Effector memory CD8-positive, alpha-beta T cell (primary cell): ENCODE data around the gene PPM1H.
"Not testable (repeated sequence)": the region's sequence is repeated elsewhere in the genome, so short reads cannot be mapped to it uniquely, and the experiment has no call there.

Experiments used
- ATAC-seq: fragments of 150-1000 bp; cut with Tn5 transposase; replicated peaks from 2 replicates; pipeline ENCODE4 v1.10.0; 2021; ENCODE audit warnings: mild to moderate bottlenecking, moderate library complexity
- DNase-seq, 3 experiments: peaks; one replicate each; pipeline ENCODE4 v3.0.0; 2021
- H3K27ac Mint-ChIP-seq, 2 donors: one replicate each; pipeline ENCODE4 v1.8.0; 2022; ENCODE audit warnings: mild to moderate bottlenecking in 2 of 2, mixed read lengths in 2 of 2, moderate library complexity in 2 of 2
- H3K27me3 Mint-ChIP-seq, 2 donors: one replicate each; pipeline ENCODE4 v1.8.0; 2022; ENCODE audit warnings: mixed read lengths in 2 of 2
- H3K36me3 Mint-ChIP-seq: one replicate; pipeline ENCODE4 v1.8.0; 2022; ENCODE audit warnings: mild to moderate bottlenecking, moderate library complexity, mixed read lengths; ENCODE audit not compliant: insufficient read depth
- H3K4me1 Mint-ChIP-seq, 2 donors: one replicate each; pipeline ENCODE4 v1.8.0; 2022; ENCODE audit warnings: low read depth in 2 of 2, mixed read lengths in 2 of 2
- H3K4me3 Mint-ChIP-seq, 2 donors: one replicate each; pipeline ENCODE4 v1.8.0; 2022; ENCODE audit warnings: mild to moderate bottlenecking in 2 of 2, mixed read lengths in 2 of 2, moderate library complexity in 2 of 2
- H3K9me3 Mint-ChIP-seq, 2 donors: one replicate each; pipeline ENCODE4 v1.8.0; 2022; ENCODE audit warnings: mixed read lengths in 2 of 2
- total RNA-seq, 9 experiments: gene quantifications; one replicate each; lab custom pipeline; 2026; lab: John Stamatoyannopoulos, UW

PPM1H gene, protein sequence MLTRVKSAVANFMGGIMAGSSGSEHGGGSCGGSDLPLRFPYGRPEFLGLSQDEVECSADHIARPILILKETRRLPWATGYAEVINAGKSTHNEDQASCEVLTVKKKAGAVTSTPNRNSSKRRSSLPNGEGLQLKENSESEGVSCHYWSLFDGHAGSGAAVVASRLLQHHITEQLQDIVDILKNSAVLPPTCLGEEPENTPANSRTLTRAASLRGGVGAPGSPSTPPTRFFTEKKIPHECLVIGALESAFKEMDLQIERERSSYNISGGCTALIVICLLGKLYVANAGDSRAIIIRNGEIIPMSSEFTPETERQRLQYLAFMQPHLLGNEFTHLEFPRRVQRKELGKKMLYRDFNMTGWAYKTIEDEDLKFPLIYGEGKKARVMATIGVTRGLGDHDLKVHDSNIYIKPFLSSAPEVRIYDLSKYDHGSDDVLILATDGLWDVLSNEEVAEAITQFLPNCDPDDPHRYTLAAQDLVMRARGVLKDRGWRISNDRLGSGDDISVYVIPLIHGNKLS
- 0 to 1.4 (median 0) reads per million in 9 experiments for total RNA-seq

DNA sequence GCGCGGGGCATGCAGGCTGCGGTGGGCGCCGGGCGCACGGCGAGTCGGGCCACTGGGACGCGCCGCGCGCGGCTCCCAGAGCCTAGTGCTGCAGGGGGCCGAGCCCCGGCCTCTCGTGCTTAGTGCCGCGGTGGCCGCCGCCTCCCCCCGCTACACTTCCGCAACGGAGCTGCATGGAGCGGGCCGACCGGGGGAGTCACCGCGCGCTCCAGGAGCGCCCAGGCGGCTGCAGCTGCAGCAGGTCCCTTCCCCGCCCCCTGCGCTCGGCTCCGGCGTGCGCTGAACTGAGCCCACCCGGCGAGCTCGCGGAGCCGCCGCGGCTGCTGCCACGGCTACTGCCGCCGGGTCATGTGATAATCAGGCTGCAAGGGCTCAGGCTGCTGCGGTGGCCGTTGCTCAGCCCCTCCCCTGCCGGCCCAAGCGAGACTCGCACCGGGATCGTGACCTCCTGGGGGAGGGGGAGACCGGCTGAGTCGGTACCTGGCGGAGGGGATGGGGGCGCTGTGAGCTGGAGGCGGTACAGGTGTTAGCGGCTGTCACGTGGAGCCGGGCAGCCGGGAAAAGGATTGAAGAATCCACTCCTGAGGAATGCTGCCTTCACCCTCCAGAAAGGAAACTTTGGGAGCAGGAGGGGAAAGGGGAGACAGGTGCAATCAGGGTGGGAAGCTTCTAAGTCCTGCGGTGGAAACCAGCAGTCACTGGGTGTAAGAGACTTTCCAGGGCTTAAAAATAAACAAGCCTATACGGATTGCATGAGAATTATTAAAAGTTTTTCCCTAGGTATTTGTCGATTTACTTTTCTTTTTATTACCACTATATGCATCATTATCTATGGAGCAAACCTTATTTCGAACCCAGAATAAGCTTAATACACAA is at the start of gene PPM1H:
Gene PPM1H, minus strand, starts transcription at position 352 of the 876 bp plus-strand sequence. CDS start 414 bp downstream, outside the sequence.
- H3K9me3 Mint-ChIP-seq, result no peaks in the 10 kb centered on the region
- peak within 1 kb of the TSS; percentile 78 for H3K4me3 Mint-ChIP-seq
- H3K27me3 Mint-ChIP-seq, result peaks cover 40 to 53% of the 10 kb centered on the region in 2 donors
- ATAC-seq, result peak; percentile 60
- no peak within 1 kb of the TSS for H3K27ac Mint-ChIP-seq
- peaks cover 11 to 13% of the 10 kb centered on the region in 2 donors for H3K4me1 Mint-ChIP-seq
- DNase-seq, result no peak
- no peaks in the 10 kb centered on the region for H3K36me3 Mint-ChIP-seq

DNA sequence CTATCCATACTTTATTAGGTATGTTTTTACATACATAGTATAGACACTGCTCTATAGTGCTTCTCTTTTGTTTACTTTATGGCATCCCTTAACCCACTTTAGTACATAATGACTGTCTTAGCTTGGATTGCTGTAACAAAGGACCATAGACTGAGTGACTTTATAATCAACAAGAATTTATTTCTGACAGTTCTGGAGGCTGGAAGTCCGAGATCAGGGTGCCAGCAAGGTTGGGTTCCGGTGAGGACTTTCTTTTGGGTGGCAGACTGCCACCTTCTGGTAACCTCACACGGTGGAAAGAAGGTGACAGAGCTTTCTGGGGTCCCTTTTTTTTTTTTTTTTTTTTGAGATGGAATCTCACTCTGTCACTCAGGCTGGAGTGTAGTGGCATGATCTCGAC is 48.6 kb upstream of the PPM1H start:
- H3K4me1 Mint-ChIP-seq, result no peaks in the 10 kb centered on the region
- no peaks in the 10 kb centered on the region for H3K36me3 Mint-ChIP-seq
- DNase-seq, result no peak
- H3K27ac Mint-ChIP-seq, result no peak overlapping the region
- H3K4me3 Mint-ChIP-seq, result no peak overlapping the region
- no peaks in the 10 kb centered on the region for H3K27me3 Mint-ChIP-seq
- H3K9me3 Mint-ChIP-seq, result no peaks in the 10 kb centered on the region
- ATAC-seq, result no peak

DNA sequence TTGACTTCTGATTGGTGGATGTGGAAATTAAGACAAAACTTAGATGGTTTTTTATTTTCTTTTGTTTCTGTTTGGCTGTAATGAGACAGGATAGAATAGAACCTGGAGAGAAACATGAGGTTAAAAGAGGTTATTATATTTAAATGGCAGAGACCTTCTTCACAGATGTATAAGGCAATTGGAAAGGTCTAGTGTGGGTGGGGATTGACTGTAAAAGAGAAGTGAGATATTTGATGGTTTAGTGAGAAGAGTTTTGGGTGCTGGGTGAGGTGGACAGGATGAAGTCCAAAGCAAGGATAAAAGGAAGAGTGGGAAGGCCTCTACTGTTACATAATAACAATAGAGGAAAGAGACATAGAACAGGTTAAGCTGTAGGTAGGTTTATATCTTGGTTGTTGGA is 43.8 kb upstream of the PPM1H start:
- H3K27me3 Mint-ChIP-seq, result no peaks in the 10 kb centered on the region
- no peaks in the 10 kb centered on the region for H3K9me3 Mint-ChIP-seq
- no peak overlapping the region for H3K27ac Mint-ChIP-seq
- H3K4me3 Mint-ChIP-seq, result no peak overlapping the region
- no peak for DNase-seq
- H3K36me3 Mint-ChIP-seq, result no peaks in the 10 kb centered on the region
- H3K4me1 Mint-ChIP-seq, result no peaks in the 10 kb centered on the region
- ATAC-seq, result no peak

DNA sequence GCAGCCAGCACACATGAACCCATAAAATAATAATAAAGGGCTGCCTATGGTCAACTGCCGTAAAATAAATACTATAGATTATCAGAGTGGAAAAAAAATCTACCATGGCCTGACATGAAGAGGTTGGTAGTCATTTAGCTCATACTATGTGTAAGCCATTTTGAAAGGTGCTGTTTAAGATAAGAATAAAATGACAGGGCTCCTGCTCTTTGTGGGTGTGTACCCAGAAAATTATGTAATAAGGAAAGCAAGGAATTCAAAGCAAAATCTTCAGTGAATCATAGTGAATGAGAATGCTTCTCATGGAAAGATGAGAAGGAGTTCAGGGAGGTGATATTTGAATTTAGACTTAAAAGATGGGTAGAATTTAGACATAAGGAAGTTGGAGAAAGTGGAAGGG is 42.9 kb upstream of the PPM1H start:
- ATAC-seq, result no peak
- H3K4me3 Mint-ChIP-seq, result no peak overlapping the region
- no peaks in the 10 kb centered on the region for H3K9me3 Mint-ChIP-seq
- no peaks in the 10 kb centered on the region for H3K36me3 Mint-ChIP-seq
- no peaks in the 10 kb centered on the region for H3K27me3 Mint-ChIP-seq
- no peak overlapping the region for H3K27ac Mint-ChIP-seq
- DNase-seq, result no peak
- no peaks in the 10 kb centered on the region for H3K4me1 Mint-ChIP-seq

DNA sequence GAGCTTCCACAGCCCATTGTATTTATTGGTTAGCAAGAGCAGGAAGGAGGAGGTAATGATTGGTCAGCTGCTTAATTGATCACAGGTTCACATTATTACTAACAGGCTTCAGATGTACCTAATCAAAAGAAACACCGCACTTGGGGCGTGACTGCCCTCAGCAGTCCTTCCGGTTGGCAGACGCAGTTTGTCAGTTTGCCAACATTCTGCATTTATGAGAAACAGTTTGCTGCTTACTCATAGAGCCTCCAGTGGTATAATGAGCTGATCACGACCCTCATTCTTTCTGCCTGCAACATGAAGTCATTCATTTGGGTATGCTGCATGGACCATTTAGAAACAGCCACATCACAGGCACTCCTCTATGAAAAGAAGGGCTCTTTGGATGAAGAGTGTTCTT is 42.5 kb upstream of the PPM1H start:
- no peaks in the 10 kb centered on the region for H3K27me3 Mint-ChIP-seq
- H3K27ac Mint-ChIP-seq, result no peak overlapping the region
- H3K4me1 Mint-ChIP-seq, result no peaks in the 10 kb centered on the region
- H3K4me3 Mint-ChIP-seq, result no peak overlapping the region
- ATAC-seq, result no peak
- DNase-seq, result no peak
- no peaks in the 10 kb centered on the region for H3K9me3 Mint-ChIP-seq
- no peaks in the 10 kb centered on the region for H3K36me3 Mint-ChIP-seq

DNA sequence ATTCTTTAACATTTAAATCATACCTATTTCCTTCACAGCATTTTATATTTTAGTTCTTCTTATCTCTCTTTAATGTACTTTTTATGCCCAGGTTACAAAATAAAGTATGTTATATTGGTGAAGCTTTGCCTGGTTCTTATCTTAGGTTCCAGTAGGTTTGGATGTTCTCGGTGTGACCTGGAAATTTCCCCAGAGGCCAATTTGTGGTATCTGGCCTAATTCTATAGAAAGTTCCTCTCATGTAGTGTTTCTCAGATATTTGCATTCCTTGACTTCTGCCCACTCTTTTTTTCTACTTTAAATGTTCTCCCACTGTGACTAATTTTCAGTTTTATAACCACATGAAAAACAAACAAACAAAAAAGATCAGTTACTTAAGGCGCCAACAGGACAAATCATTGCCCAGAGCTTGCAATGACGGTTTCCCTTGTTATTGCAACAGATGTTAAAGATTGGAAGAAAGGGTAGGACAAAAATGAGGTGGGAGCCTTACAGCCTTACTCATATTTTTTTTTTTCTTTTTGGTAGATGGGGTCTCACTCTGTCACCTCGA is 41.2 kb upstream of the PPM1H start:
- Mint-ChIP-seq H3K4me3 (no peak overlapping the region), H3K4me1 (no peaks in the 10 kb centered on the region), H3K27ac (no peak overlapping the region), H3K9me3 (no peaks in the 10 kb centered on the region), H3K27me3 (no peaks in the 10 kb centered on the region), H3K36me3 (no peaks in the 10 kb centered on the region)
- ATAC-seq, result no peak
- no peak for DNase-seq

DNA sequence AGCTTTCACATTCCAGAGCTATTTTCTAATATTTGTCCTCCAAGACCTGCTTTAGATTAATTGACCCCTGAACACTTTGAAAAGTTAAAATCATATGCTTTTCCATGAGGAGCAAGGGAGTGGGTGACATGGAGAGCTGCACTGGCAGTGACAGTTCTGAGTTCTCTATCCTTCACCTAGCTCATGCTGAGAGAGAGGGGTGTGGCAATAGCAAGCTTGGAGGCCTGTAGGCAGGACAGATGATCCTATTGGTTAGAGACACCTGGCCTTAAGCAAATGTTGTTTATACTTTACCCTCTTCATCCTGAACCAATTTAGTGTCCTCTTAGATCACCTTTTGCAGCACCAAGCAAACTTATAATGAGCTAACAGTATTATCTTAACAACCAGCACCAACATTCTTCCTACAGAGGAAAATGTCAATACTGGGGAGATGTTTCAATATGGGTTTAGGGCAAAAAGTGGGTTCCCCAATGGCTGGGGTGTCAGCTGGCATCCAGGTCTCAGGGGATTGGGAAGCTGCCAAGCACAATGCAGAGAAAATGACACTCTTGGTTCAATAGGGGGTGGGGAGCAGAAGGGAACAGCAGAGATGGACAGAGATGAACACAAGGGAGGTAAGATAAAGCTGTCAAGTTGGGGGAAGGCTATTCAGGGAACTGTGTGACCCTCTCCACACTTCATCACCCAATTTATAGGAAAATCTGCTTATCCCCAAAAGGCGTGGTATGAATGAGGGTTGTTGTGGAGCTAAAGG is 37.0 kb upstream of the PPM1H start:
- Mint-ChIP-seq H3K4me1 (no peaks in the 10 kb centered on the region), H3K4me3 (no peak overlapping the region), H3K27ac (no peak overlapping the region), H3K36me3 (no peaks in the 10 kb centered on the region), H3K27me3 (no peaks in the 10 kb centered on the region), H3K9me3 (no peaks in the 10 kb centered on the region)
- DNase-seq, result no peak
- no peak for ATAC-seq

DNA sequence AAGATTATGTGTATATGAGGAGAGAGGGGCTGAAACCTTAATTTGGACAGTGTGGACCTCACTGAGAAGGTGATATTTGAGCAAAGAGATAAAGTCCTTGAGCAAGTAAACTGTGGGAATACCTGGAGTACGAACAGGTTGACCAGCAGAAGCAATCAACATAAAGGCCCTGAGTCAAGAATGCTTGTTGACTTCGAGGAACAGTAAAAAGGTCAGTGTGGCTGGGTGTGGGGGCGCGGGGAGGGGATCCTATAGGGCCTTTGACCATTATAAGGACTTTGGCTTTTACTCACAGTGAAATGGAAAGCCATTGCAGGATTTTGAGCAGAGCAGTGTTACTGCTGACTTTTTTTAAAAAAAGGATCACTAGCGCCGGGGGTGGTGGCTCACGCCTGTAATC is 34.7 kb upstream of the PPM1H start:
- ATAC-seq (no peak), DNase-seq (no peak)
- H3K27me3 Mint-ChIP-seq, result no peaks in the 10 kb centered on the region
- H3K36me3 Mint-ChIP-seq, result no peaks in the 10 kb centered on the region
- H3K4me1 Mint-ChIP-seq, result no peaks in the 10 kb centered on the region
- H3K9me3 Mint-ChIP-seq, result no peaks in the 10 kb centered on the region
- H3K4me3 Mint-ChIP-seq, result no peak overlapping the region
- H3K27ac Mint-ChIP-seq, result no peak overlapping the region

DNA sequence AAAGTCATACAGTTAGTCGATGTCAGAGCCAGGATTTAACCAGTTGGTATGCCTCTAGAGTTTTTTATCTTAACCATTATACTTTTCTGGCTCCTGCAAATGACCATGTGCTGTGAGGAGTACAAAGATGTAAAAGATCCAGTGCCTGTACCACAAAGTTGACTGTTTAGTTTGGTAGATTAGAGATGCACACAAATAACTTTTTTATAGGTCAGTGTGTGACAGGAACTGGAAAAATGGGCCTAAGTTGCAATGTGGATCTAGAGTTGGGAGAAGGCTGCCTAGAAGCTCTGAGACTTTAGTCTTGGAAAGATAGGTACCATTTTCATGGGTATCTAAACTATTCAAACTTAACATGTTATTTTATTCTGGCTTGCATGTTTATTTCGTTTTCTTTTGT is 32.8 kb upstream of the PPM1H start:
- DNase-seq, result no peak
- no peaks in the 10 kb centered on the region for H3K27me3 Mint-ChIP-seq
- ATAC-seq, result no peak
- no peaks in the 10 kb centered on the region for H3K36me3 Mint-ChIP-seq
- no peaks in the 10 kb centered on the region for H3K9me3 Mint-ChIP-seq
- H3K4me1 Mint-ChIP-seq, result no peaks in the 10 kb centered on the region
- H3K4me3 Mint-ChIP-seq, result no peak overlapping the region
- H3K27ac Mint-ChIP-seq, result no peak overlapping the region

DNA sequence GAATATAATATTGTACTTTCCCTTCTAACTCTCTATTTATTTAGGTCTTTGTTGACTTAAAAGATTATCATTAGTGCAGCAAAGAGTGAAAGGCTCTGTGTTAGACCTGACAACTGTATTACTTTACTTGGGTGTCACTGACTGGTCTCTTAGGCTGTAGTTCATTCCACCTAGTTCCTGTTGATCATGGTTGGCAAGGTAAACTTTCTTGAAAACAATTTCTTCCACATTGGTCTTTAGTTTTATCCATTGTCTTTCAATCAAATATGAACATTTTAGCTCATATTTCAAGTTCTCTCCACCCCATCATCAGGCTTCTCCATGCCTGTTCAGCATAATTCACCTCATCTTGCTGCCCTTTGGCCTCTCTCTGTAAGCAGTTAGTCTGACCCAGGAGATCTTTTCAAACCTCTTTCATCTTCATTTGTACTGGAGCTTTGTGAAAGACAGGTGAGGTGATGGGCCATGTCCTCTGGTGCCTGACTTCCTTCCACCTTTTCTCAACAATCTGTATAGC is 32.1 kb upstream of the PPM1H start:
- Mint-ChIP-seq H3K27ac (no peak overlapping the region), H3K9me3 (no peaks in the 10 kb centered on the region), H3K4me3 (no peak overlapping the region), H3K36me3 (no peaks in the 10 kb centered on the region), H3K4me1 (no peaks in the 10 kb centered on the region), H3K27me3 (no peaks in the 10 kb centered on the region)
- DNase-seq, result no peak
- no peak for ATAC-seq

DNA sequence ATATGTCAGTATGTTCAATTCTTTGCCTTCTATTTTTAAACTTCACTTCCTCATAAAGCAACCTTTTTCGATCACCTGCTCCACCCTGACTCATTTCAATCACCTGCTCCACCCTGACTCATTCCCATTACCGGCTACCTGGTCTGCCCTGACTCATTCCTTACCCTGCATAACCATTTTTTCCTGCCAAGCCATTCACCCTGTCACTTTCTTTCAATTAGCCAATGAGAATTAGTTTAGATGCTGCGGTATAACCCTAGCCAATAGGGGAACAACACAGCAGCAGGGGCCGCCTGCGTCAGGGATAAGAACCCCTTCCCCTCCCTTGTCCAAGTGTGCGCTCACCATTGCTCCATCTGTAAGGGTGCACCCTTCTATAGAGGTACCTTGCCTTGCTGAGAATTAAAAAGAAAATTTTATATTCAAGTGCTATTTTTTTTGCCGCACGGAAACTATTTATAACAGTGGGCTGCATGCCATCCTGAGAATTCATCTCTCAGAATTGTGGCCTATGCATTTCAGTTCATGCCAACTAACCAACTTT is 31.6 kb upstream of the PPM1H start:
- H3K4me1 Mint-ChIP-seq, H3K27ac Mint-ChIP-seq, DNase-seq, H3K27me3 Mint-ChIP-seq, H3K4me3 Mint-ChIP-seq, H3K9me3 Mint-ChIP-seq, H3K36me3 Mint-ChIP-seq, ATAC-seq: not testable (repeated sequence)

DNA sequence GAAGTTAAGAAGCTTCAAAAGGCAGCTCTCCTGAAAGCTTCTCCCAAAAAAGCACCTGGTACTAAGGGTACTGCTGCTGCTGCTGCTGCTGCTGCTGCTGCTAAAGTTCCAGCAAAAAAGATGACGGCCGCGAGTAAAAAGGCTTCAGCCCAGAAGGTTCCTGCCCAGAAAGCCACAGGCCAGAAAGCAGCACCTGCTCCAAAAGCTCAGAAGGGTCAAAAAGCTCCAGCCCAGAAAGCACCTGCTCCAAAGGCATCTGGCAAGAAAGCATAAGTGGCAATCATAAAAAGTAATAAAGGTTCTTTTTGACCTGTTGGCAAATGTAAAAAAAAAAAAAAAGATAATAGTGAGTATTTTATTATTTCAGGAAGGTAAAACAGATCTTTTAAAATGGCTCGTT is 30.8 kb upstream of the PPM1H start:
- not testable (repeated sequence) for H3K4me3 Mint-ChIP-seq, H3K27ac Mint-ChIP-seq, H3K4me1 Mint-ChIP-seq, DNase-seq, H3K36me3 Mint-ChIP-seq, H3K27me3 Mint-ChIP-seq, H3K9me3 Mint-ChIP-seq, ATAC-seq

DNA sequence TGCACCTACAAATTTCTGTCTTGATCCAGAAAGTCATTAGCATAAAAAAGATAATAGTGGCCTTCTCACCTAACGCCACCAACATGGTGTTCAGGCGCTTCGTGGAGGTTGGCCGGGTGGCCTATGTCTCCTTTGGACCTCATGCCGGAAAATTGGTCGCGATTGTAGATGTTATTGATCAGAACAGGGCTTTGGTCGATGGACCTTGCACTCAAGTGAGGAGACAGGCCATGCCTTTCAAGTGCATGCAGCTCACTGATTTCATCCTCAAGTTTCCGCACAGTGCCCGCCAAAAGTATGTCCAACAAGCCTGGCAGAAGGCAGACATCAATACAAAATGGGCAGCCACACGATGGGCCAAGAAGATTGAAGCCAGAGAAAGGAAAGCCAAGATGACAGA is 30.3 kb upstream of the PPM1H start:
- H3K27ac Mint-ChIP-seq, H3K4me3 Mint-ChIP-seq, H3K27me3 Mint-ChIP-seq, H3K36me3 Mint-ChIP-seq, H3K4me1 Mint-ChIP-seq, H3K9me3 Mint-ChIP-seq, ATAC-seq, DNase-seq: not testable (repeated sequence)
